Small intestine (tissue), 7 donors: ENCODE results near the gene MAP3K20. TPM values are rescaled to one million over a fixed set of nuclear protein-coding genes. Genes with fewer than 3 reads are reported as not detected.
A peak's percentile ranks its signal among the peaks of the same experiment; 100 is the strongest.
"Not testable (repeated sequence)": the region's sequence is repeated elsewhere in the genome, so short reads cannot be mapped to it uniquely, and the experiment has no call there.

ENCODE experiments used
- DNase-seq, 2 donors: peaks; one replicate each; pipeline versions ENCODE4 v3.0.0 to v3.0.0-alpha.2; 2013
- FAIRE-seq: peaks from 2 replicates; lab custom pipeline; 2012; peaks lifted over from hg19 to GRCh38; lab: Jason Lieb, UNC
- H3K27ac ChIP-seq, 3 donors: one replicate each; pipeline ENCODE4 v1.5.1; 2013; ENCODE audit warnings: low read length in 2 of 3, mild to moderate bottlenecking in 2 of 3, control low read depth in 1 of 3, inconsistent platforms in 1 of 3, low read depth in 1 of 3, moderate library complexity in 1 of 3
- H3K27me3 ChIP-seq, 3 donors: one replicate each; pipeline ENCODE4 v1.6.1; 2013; ENCODE audit warnings: low read length in 3 of 3, inconsistent platforms in 1 of 3; ENCODE audit not compliant: control insufficient read depth in 3 of 3, insufficient read depth in 3 of 3
- H3K36me3 ChIP-seq, 3 donors: one replicate each; pipeline ENCODE4 v1.6.1; 2013; ENCODE audit warnings: low read length in 3 of 3, inconsistent platforms in 1 of 3, low read depth in 1 of 3, mild to moderate bottlenecking in 1 of 3, moderate library complexity in 1 of 3; ENCODE audit not compliant: control insufficient read depth in 3 of 3, insufficient read depth in 2 of 3
- H3K4me1 ChIP-seq, 3 donors: one replicate each; pipeline ENCODE4 v1.6.1; 2013; ENCODE audit warnings: low read length in 2 of 3, inconsistent platforms in 1 of 3, low read depth in 1 of 3, mild to moderate bottlenecking in 1 of 3, moderate library complexity in 1 of 3; ENCODE audit not compliant: control insufficient read depth in 3 of 3, insufficient read depth in 2 of 3
- H3K4me3 ChIP-seq, 3 donors: one replicate each; pipeline ENCODE4 v1.5.1; 2013; ENCODE audit warnings: low read length in 3 of 3, control low read depth in 1 of 3, inconsistent platforms in 1 of 3, low read depth in 1 of 3, mild to moderate bottlenecking in 1 of 3, moderate library complexity in 1 of 3
- H3K9me3 ChIP-seq, 2 donors: one replicate each; pipeline ENCODE4 v1.6.1; 2013; ENCODE audit warnings: low read depth in 1 of 2, low read length in 1 of 2; ENCODE audit not compliant: control insufficient read depth in 2 of 2, insufficient read depth in 1 of 2
- WGBS, 3 donors: extraction: QIAGEN DNeasy Blood & Tissue Kit; methylation state at CpG; one replicate each; pipeline ENCODE4 v1.1.7; 2013; 5-methylcytosine and 5-hydroxymethylcytosine counted together
- polyA plus RNA-seq, 4 donors: library from polyadenylated mRNA; stranded (reverse) in 3 of 4; unstranded in 1 of 4; fragments of 200-250 nt in 3 of 4; fragments of 120-200 nt in 1 of 4; gene quantifications; one replicate each; pipeline versions ENCODE4 v1.2.1 to v1.2.3, GENCODE V29; 2013
- donor health status: healthy with polysubstance abuse.
- donor health status: control.
- donor health status: control.
- donor health status: Bipolar disorder and iron deficiency.
- donor health status: healthy.

The MAP3K20 gene
- polyA plus RNA-seq, 4 donors: 2.0 to 24.5 (median 13.5) TPM

- FAIRE-seq (no peak), DNase-seq (no peak)
- no peak overlapping the region for H3K4me3 ChIP-seq
- no peaks in the 10 kb centered on the region for H3K9me3 ChIP-seq
- H3K36me3 ChIP-seq: peaks cover 0 to 8% (median 0%) of the 10 kb centered on the region in 3 donors
- no peak overlapping the region for H3K27ac ChIP-seq
- 96 to 100% (median 98%) methylated on average over 1 of the region's 1 CpG for WGBS, 3 donors
- H3K4me1 ChIP-seq: no peaks in the 10 kb centered on the region
- H3K27me3 ChIP-seq: no peaks in the 10 kb centered on the region
Observed at GRCh38 chr2:173254659-173255058, 179.0 kb downstream of the MAP3K20 start.

- FAIRE-seq (no peak), DNase-seq (no peak)
- WGBS, 3 donors: 95 to 96% (median 95%) methylated on average over 4 of the region's 4 CpGs
- no peak overlapping the region for H3K4me3 ChIP-seq
- no peak overlapping the region for H3K27ac ChIP-seq
- H3K4me1 ChIP-seq: no peaks in the 10 kb centered on the region
- peaks cover 0 to 21% (median 2%) of the 10 kb centered on the region in 3 donors for H3K36me3 ChIP-seq
- H3K27me3 ChIP-seq: no peaks in the 10 kb centered on the region
- no peaks in the 10 kb centered on the region for H3K9me3 ChIP-seq
Observed at GRCh38 chr2:173258701-173259100, 183.1 kb downstream of the MAP3K20 start.

GRCh38 chr2:173262356-173262755 is 186.7 kb downstream of the MAP3K20 start:
- not testable (repeated sequence) for H3K4me1 ChIP-seq, FAIRE-seq, H3K9me3 ChIP-seq, H3K27ac ChIP-seq, H3K4me3 ChIP-seq, H3K27me3 ChIP-seq
- whole genome bisulfite sequencing, 3 donors: 54 to 80% (median 67%) methylated on average over 5 of the region's 5 CpGs
- peaks cover 0 to 24% (median 2%) of the 10 kb centered on the region in 3 donors for H3K36me3 ChIP-seq
- peak in 1 of 2 donors; percentile 14 for DNase-seq

GRCh38 chr2:173264151-173264550 is 188.5 kb downstream of the MAP3K20 start:
- peak; percentile 55 to 86 for DNase-seq
- Histone ChIP-seq H3K27ac (peak overlapping the region in 2 of 3 donors; percentile 44 to 47), H3K9me3 (no peaks in the 10 kb centered on the region), H3K4me3 (no peak overlapping the region), H3K36me3 (peaks cover 0 to 25% (median 2%) of the 10 kb centered on the region in 3 donors), H3K4me1 (peaks cover 0 to 9% (median 3%) of the 10 kb centered on the region in 3 donors), H3K27me3 (no peaks in the 10 kb centered on the region)
- 19 to 65% (median 34%) methylated on average over 4 of the region's 4 CpGs for WGBS, 3 donors
- FAIRE-seq: no peak

- DNase-seq (peak; percentile 23 to 43), FAIRE-seq (no peak)
- WGBS, 3 donors: 49 to 58% (median 55%) methylated on average over 14 of the region's 14 CpGs
- peak overlapping the region in 2 of 3 donors; percentile 44 to 47 for H3K27ac ChIP-seq
- H3K9me3 ChIP-seq: no peaks in the 10 kb centered on the region
- H3K36me3 ChIP-seq: peaks cover 0 to 25% (median 2%) of the 10 kb centered on the region in 3 donors
- H3K27me3 ChIP-seq: no peaks in the 10 kb centered on the region
- H3K4me3 ChIP-seq: no peak overlapping the region
- H3K4me1 ChIP-seq: peaks cover 0 to 9% (median 3%) of the 10 kb centered on the region in 3 donors
Observed at GRCh38 chr2:173264603-173265366, 189.1 kb downstream of the MAP3K20 start.

GRCh38 chr2:173271135-173271534 is 195.5 kb downstream of the MAP3K20 start:
- DNase-seq: no peak

GRCh38 chr2:173271825-173272224 is 196.2 kb downstream of the MAP3K20 start:
- 53 to 75% (median 57%) methylated on average over 5 of the region's 5 CpGs for whole genome bisulfite sequencing, 3 donors
- H3K27ac ChIP-seq: no peak overlapping the region
- H3K4me1 ChIP-seq: no peaks in the 10 kb centered on the region
- no peaks in the 10 kb centered on the region for H3K27me3 ChIP-seq
- H3K36me3 ChIP-seq: peaks cover 0 to 4% (median 0%) of the 10 kb centered on the region in 3 donors
- DNase-seq: peak in 1 of 2 donors; percentile 14
- peaks cover 0 to 8% of the 10 kb centered on the region in 2 donors for H3K9me3 ChIP-seq
- no peak overlapping the region for H3K4me3 ChIP-seq
- FAIRE-seq: no peak

More at GRCh38 chr2:173271135-173271534, 195.5 kb downstream of the MAP3K20 start:
- WGBS, 3 donors: 85 to 89% (median 87%) methylated on average over 2 of the region's 2 CpGs
- no peak for FAIRE-seq
- peaks cover 0 to 8% of the 10 kb centered on the region in 2 donors for H3K9me3 ChIP-seq
- no peaks in the 10 kb centered on the region for H3K4me1 ChIP-seq
- H3K4me3 ChIP-seq: no peak overlapping the region
- peaks cover 0 to 8% (median 0%) of the 10 kb centered on the region in 3 donors for H3K36me3 ChIP-seq
- no peaks in the 10 kb centered on the region for H3K27me3 ChIP-seq
- H3K27ac ChIP-seq: no peak overlapping the region

GRCh38 chr2:173272849-173273248 is 197.2 kb downstream of the MAP3K20 start:
- H3K9me3 ChIP-seq: peaks cover 0 to 8% of the 10 kb centered on the region in 2 donors
- DNase-seq: no peak
- no peak overlapping the region for H3K27ac ChIP-seq
- no peak for FAIRE-seq
- H3K27me3 ChIP-seq: no peaks in the 10 kb centered on the region
- peaks cover 0 to 4% (median 0%) of the 10 kb centered on the region in 3 donors for H3K36me3 ChIP-seq
- no peaks in the 10 kb centered on the region for H3K4me1 ChIP-seq
- H3K4me3 ChIP-seq: no peak overlapping the region
- WGBS, 3 donors: 53 to 65% (median 60%) methylated on average over 3 of the region's 3 CpGs
